ENCODE data around the gene ALDH1A3.

ALDH1A3 gene

GRCh38 chr15:100863796-100864267, 15.8 kb upstream of the ALDH1A3 start (continued):
- no peak for TF ChIP-seq TCF4 (CRISPR knock-in tag; IDR thresholded peaks at IDR 0.05; ENCODE audit: borderline replicate concordance)
- TF ChIP-seq ESRRG (CRISPR knock-in tag; IDR thresholded peaks at IDR 0.05) = no peak
- no peak for TF ChIP-seq ZFP3 (CRISPR knock-in tag; IDR thresholded peaks at IDR 0.05)
- no peak for TF ChIP-seq CSDC2 (CRISPR knock-in tag; IDR thresholded peaks at IDR 0.05)
- TF ChIP-seq CREB5 (CRISPR knock-in tag; IDR thresholded peaks at IDR 0.05; ENCODE audit: low read depth) = no peak
- TF ChIP-seq ZNF565 (CRISPR knock-in tag; conservative IDR thresholded peaks at IDR 0.05; ENCODE audit: low read depth) = no peak

- no peak for TF ChIP-seq ZNF565 (CRISPR knock-in tag; conservative IDR thresholded peaks at IDR 0.05; ENCODE audit: low read depth)
- no peak for TF ChIP-seq CREB5 (CRISPR knock-in tag; IDR thresholded peaks at IDR 0.05; ENCODE audit: low read depth)
- no peak for ATAC-seq
Measured at GRCh38 chr15:100866386-100867330, 13.0 kb upstream of the ALDH1A3 start.

GRCh38 chr15:100867433-100867832, 12.2 kb upstream of the ALDH1A3 start:
- TF ChIP-seq TOX (CRISPR knock-in tag; IDR thresholded peaks at IDR 0.05; ENCODE audit: borderline replicate concordance) (no peak), ZFP30 (CRISPR knock-in tag; IDR thresholded peaks at IDR 0.05) (no peak), GLIS3 (CRISPR knock-in tag; IDR thresholded peaks at IDR 0.05) (no peak), CREB5 (CRISPR knock-in tag; IDR thresholded peaks at IDR 0.05; ENCODE audit: low read depth) (no peak), OSR1 (CRISPR knock-in tag; IDR thresholded peaks at IDR 0.05) (no peak)
- ATAC-seq = no peak

- no peak for ATAC-seq
- TF ChIP-seq ARNTL (CRISPR knock-in tag; IDR thresholded peaks at IDR 0.05; ENCODE audit: borderline replicate concordance, low read depth) (no peak), PATZ1 (CRISPR knock-in tag; IDR thresholded peaks at IDR 0.05; ENCODE audit: borderline replicate concordance) (no peak), ISL1 (CRISPR knock-in tag; IDR thresholded peaks at IDR 0.05) (no peak), TSHZ2 (CRISPR knock-in tag; IDR thresholded peaks at IDR 0.05) (no peak), ZNF70 (CRISPR knock-in tag; IDR thresholded peaks at IDR 0.05) (no peak)
Measured at GRCh38 chr15:100869151-100869999, 10.3 kb upstream of the ALDH1A3 start.
